CD4-positive, CD25-positive, alpha-beta regulatory T cell (primary cell): ENCODE results near the gene MAP4. TPM values are rescaled to one million over a fixed set of nuclear protein-coding genes. Genes with fewer than 3 reads are reported as not detected.

Source experiments
- ATAC-seq, 2 donors: fragments of 150-1000 bp; cut with Tn5 transposase; one replicate each; pipeline ENCODE4 v1.10.0; 2021; ENCODE audit warnings: low read depth in 2 of 2, moderate number of reproducible peaks in 2 of 2, moderate library complexity in 1 of 2
- DNase-seq, 3 donors: peaks; one replicate each; pipeline versions ENCODE4 v3.0.0 to v3.0.0-alpha.2; 2012 to 2022; ENCODE audit warnings: mixed read lengths in 1 of 3
- H3K27ac ChIP-seq: one replicate; pipeline ENCODE4 v1.7.0; 2013; ENCODE audit warnings: mild to moderate bottlenecking, low read length; ENCODE audit not compliant: insufficient read depth, poor library complexity, severe bottlenecking
- H3K27me3 ChIP-seq: one replicate; pipeline ENCODE4 v1.7.0; 2013; ENCODE audit warnings: low read length; ENCODE audit not compliant: control insufficient read depth, insufficient read depth
- H3K36me3 ChIP-seq: one replicate; pipeline ENCODE4 v1.7.0; 2013; ENCODE audit warnings: mild to moderate bottlenecking, low read length, moderate library complexity; ENCODE audit not compliant: control insufficient read depth, insufficient read depth
- H3K4me1 ChIP-seq: 2 replicates; pipeline ENCODE4 v1.7.0; 2013; ENCODE audit warnings: mild to moderate bottlenecking, low read length; ENCODE audit not compliant: insufficient read depth, control insufficient read depth, poor library complexity, severe bottlenecking
- H3K4me3 ChIP-seq: one replicate; pipeline ENCODE4 v1.7.0; 2013; ENCODE audit warnings: low read depth, mild to moderate bottlenecking, low read length, moderate library complexity
- H3K9me3 ChIP-seq, 2 experiments: 1 replicate in 1 of 2; 2 replicates in 1 of 2; pipeline ENCODE4 v1.7.0; 2013; ENCODE audit warnings: low read length in 2 of 2, mild to moderate bottlenecking in 1 of 2, moderate library complexity in 1 of 2; ENCODE audit not compliant: control insufficient read depth in 2 of 2
- H3K27ac Mint-ChIP-seq, 3 donors: one replicate each; pipeline ENCODE4 v1.8.0; 2020 to 2022; ENCODE audit warnings: mild to moderate bottlenecking in 3 of 3, mixed read lengths in 3 of 3, moderate library complexity in 2 of 3
- H3K27me3 Mint-ChIP-seq: one replicate; pipeline ENCODE4 v1.8.0; 2022; ENCODE audit warnings: mild to moderate bottlenecking, mixed read lengths
- H3K36me3 Mint-ChIP-seq: one replicate; pipeline ENCODE4 v1.8.0; 2020; ENCODE audit warnings: mixed read lengths
- H3K4me1 Mint-ChIP-seq, 4 donors: one replicate each; pipeline ENCODE4 v1.8.0; 2020 to 2022; ENCODE audit warnings: mixed read lengths in 4 of 4, mild to moderate bottlenecking in 1 of 4
- H3K4me3 Mint-ChIP-seq, 4 donors: one replicate each; pipeline ENCODE4 v1.8.0; 2020 to 2022; ENCODE audit warnings: mild to moderate bottlenecking in 4 of 4, mixed read lengths in 4 of 4, moderate library complexity in 3 of 4
- H3K9me3 Mint-ChIP-seq, 7 donors: one replicate each; pipeline ENCODE4 v1.8.0; 2020 to 2022; ENCODE audit warnings: mixed read lengths in 7 of 7, mild to moderate bottlenecking in 3 of 7, moderate library complexity in 2 of 7
- polyA plus RNA-seq, 4 donors: library from polyadenylated mRNA; unstranded; fragments of 300-500 nt; fragmentation: Illumina TruSeq; gene quantifications; one replicate each; pipeline ENCODE4 v1.2.3, GENCODE V29; 2021
- total RNA-seq: library from RNA; stranded (reverse); gene quantifications from one replicate; pipeline ENCODE4 v1.2.3, GENCODE V29; 2022

Gene MAP4
- total and polyA plus RNA-seq, 5 donors from 2014 or later: 17.0 to 123 (median 22.6) TPM

GRCh38 chr3:47849699-47850563, 166.3 kb downstream of the MAP4 start:
- peak overlapping the region in 2 of 3 donors; percentile 13 to 45 for H3K27ac Mint-ChIP-seq
- peaks cover 64% of the 10 kb centered on the region for H3K36me3 ChIP-seq
- H3K36me3 Mint-ChIP-seq: peaks cover 12% of the 10 kb centered on the region
- no peaks in the 10 kb centered on the region for H3K9me3 Mint-ChIP-seq
- H3K4me1 ChIP-seq: no peaks in the 10 kb centered on the region
- no peak overlapping the region for H3K27ac ChIP-seq
- H3K4me1 Mint-ChIP-seq: no peaks in the 10 kb centered on the region
- H3K4me3 Mint-ChIP-seq: peak overlapping the region in 1 of 4 donors; percentile 4
- no peak overlapping the region for H3K4me3 ChIP-seq
- no peak for DNase-seq
- no peaks in the 10 kb centered on the region for H3K27me3 ChIP-seq
- ATAC-seq: no peak
- H3K9me3 ChIP-seq: no peaks in the 10 kb centered on the region
- H3K27me3 Mint-ChIP-seq: no peaks in the 10 kb centered on the region

- peaks cover 17% of the 10 kb centered on the region for H3K36me3 Mint-ChIP-seq
Measured at GRCh38 chr3:47849186-47849698, 167.0 kb downstream of the MAP4 start.

GRCh38 chr3:47848599-47849117, 167.6 kb downstream of the MAP4 start:
- Histone ChIP-seq H3K27ac (no peak overlapping the region), H3K36me3 (peaks cover 67% of the 10 kb centered on the region), H3K4me3 (no peak overlapping the region), H3K27me3 (no peaks in the 10 kb centered on the region), H3K4me1 (no peaks in the 10 kb centered on the region), H3K9me3 (no peaks in the 10 kb centered on the region)
- H3K4me3 Mint-ChIP-seq: no peak overlapping the region
- DNase-seq (no peak), ATAC-seq (no peak)
- H3K27me3 Mint-ChIP-seq: no peaks in the 10 kb centered on the region
- no peak overlapping the region for H3K27ac Mint-ChIP-seq
- no peaks in the 10 kb centered on the region for H3K4me1 Mint-ChIP-seq
- no peaks in the 10 kb centered on the region for H3K9me3 Mint-ChIP-seq
- peaks cover 21% of the 10 kb centered on the region for H3K36me3 Mint-ChIP-seq

More at GRCh38 chr3:47849186-47849698, 167.0 kb downstream of the MAP4 start:
- Histone ChIP-seq H3K36me3 (peaks cover 62% of the 10 kb centered on the region), H3K4me3 (no peak overlapping the region), H3K9me3 (no peaks in the 10 kb centered on the region), H3K27me3 (no peaks in the 10 kb centered on the region), H3K27ac (no peak overlapping the region), H3K4me1 (no peaks in the 10 kb centered on the region)
- no peaks in the 10 kb centered on the region for H3K27me3 Mint-ChIP-seq
- DNase-seq: no peak
- ATAC-seq: no peak
- peak overlapping the region in 1 of 3 donors; percentile 55 for H3K27ac Mint-ChIP-seq
- H3K9me3 Mint-ChIP-seq: no peaks in the 10 kb centered on the region
- H3K4me1 Mint-ChIP-seq: no peaks in the 10 kb centered on the region
- no peak overlapping the region for H3K4me3 Mint-ChIP-seq

GRCh38 chr3:47847801-47848518, 168.3 kb downstream of the MAP4 start:
- DNase-seq: no peak
- Histone ChIP-seq H3K36me3 (peaks cover 71% of the 10 kb centered on the region), H3K4me1 (no peaks in the 10 kb centered on the region), H3K9me3 (no peaks in the 10 kb centered on the region), H3K4me3 (no peak overlapping the region), H3K27me3 (no peaks in the 10 kb centered on the region), H3K27ac (no peak overlapping the region)
- Mint-ChIP-seq H3K4me3 (no peak overlapping the region), H3K9me3 (no peaks in the 10 kb centered on the region), H3K27me3 (no peaks in the 10 kb centered on the region), H3K36me3 (peaks cover 21% of the 10 kb centered on the region), H3K27ac (peak overlapping the region in 1 of 3 donors; percentile 38), H3K4me1 (no peaks in the 10 kb centered on the region)
- no peak for ATAC-seq

- no peak overlapping the region for H3K4me3 ChIP-seq
- Mint-ChIP-seq H3K27me3 (no peaks in the 10 kb centered on the region), H3K4me1 (no peaks in the 10 kb centered on the region), H3K27ac (peak overlapping the region in 2 of 3 donors; percentile 36 to 38), H3K4me3 (no peak overlapping the region), H3K36me3 (peaks cover 25% of the 10 kb centered on the region), H3K9me3 (no peaks in the 10 kb centered on the region)
- no peak for DNase-seq
- ATAC-seq: no peak
- no peaks in the 10 kb centered on the region for H3K9me3 ChIP-seq
- H3K36me3 ChIP-seq: peaks cover 76% of the 10 kb centered on the region
- H3K4me1 ChIP-seq: no peaks in the 10 kb centered on the region
- H3K27me3 ChIP-seq: no peaks in the 10 kb centered on the region
- no peak overlapping the region for H3K27ac ChIP-seq
Measured at GRCh38 chr3:47847260-47847659, 169.0 kb downstream of the MAP4 start.

GRCh38 chr3:47846880-47847248, 169.4 kb downstream of the MAP4 start:
- Histone ChIP-seq H3K36me3 (peaks cover 78% of the 10 kb centered on the region), H3K9me3 (no peaks in the 10 kb centered on the region), H3K4me3 (no peak overlapping the region), H3K27ac (no peak overlapping the region), H3K4me1 (no peaks in the 10 kb centered on the region), H3K27me3 (no peaks in the 10 kb centered on the region)
- Mint-ChIP-seq H3K4me1 (no peaks in the 10 kb centered on the region), H3K9me3 (no peaks in the 10 kb centered on the region), H3K27ac (no peak overlapping the region), H3K36me3 (peaks cover 27% of the 10 kb centered on the region), H3K4me3 (no peak overlapping the region), H3K27me3 (no peaks in the 10 kb centered on the region)
- ATAC-seq (no peak), DNase-seq (no peak)

GRCh38 chr3:47846186-47846879, 169.9 kb downstream of the MAP4 start:
- Histone ChIP-seq H3K4me3 (no peak overlapping the region), H3K4me1 (no peaks in the 10 kb centered on the region), H3K27ac (no peak overlapping the region), H3K9me3 (no peaks in the 10 kb centered on the region), H3K27me3 (no peaks in the 10 kb centered on the region), H3K36me3 (peaks cover 83% of the 10 kb centered on the region)
- no peaks in the 10 kb centered on the region for H3K27me3 Mint-ChIP-seq
- no peak overlapping the region for H3K27ac Mint-ChIP-seq
- H3K36me3 Mint-ChIP-seq: peaks cover 31% of the 10 kb centered on the region
- no peaks in the 10 kb centered on the region for H3K9me3 Mint-ChIP-seq
- ATAC-seq (no peak), DNase-seq (no peak)
- no peak overlapping the region for H3K4me3 Mint-ChIP-seq
- no peaks in the 10 kb centered on the region for H3K4me1 Mint-ChIP-seq
